Smooth muscle cell of the coronary artery (primary cell): ENCODE measurements around the gene KIF6. TPM values are rescaled to one million over a fixed set of nuclear protein-coding genes. Genes with fewer than 3 reads are reported as not detected.

Source experiments
- total RNA-seq: library from RNA; depleted of rRNA; stranded (reverse); fragments of >200 nt; gene quantifications from 2 replicates; pipeline ENCODE4 v1.2.3, GENCODE V29; 2014; ENCODE audit warnings: low replicate concordance

KIF6 gene
- total RNA-seq: 0.08 and 1.3 TPM in 2 replicates

DNA sequence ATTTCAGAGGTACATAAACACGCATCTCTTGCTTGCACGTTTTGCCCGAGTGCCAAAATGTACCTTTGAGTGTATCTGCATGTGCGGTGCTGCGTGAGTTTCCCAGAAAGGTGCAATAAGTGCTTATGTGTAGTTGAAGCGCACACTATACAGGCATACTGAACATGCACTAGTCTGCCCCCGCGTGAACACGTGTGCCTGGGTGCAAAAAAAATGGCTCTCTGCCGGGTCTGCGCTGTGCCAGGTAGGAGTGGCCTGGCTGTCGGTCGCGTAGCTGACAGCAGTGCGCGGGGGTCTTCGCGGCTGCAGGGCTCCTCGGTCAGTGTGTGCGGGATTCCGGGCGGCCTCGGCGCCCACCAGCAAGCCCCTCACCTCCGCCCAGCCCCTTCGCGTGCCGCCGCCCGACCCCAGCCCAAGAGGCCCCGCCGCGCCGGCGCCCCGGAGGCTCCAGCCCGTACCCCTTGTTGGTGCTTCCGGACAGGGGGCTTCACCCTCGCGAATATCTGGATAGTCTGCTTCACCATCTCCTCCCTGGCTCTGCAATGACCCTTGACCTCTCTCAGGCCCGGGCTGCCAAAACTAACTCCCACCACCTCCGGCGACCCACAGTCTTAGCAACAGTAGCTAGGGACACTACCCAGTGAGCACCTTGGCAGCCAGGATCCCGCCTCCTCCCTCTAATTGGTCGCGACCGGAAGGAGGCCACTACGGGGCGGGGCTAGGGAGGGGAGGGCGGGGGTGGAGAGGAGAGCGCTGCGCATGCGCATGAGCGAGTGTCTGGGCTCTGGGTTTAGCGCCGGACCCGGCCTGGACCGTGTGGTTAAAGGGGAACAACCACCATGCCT lies at the start of gene KIF6:
Gene KIF6 (minus strand): TSS at position 622 of the 845 bp plus-strand sequence. CDS start 98 bp downstream, at position 524.

GRCh38 chr6:39322306-39322850 lies 402.8 kb downstream of the KIF6 start, which contains the start of gene KCNK16:
KCNK16 (minus strand) TSS chr6:39322702; CDS start chr6:39322540, 162 bp downstream.

DNA sequence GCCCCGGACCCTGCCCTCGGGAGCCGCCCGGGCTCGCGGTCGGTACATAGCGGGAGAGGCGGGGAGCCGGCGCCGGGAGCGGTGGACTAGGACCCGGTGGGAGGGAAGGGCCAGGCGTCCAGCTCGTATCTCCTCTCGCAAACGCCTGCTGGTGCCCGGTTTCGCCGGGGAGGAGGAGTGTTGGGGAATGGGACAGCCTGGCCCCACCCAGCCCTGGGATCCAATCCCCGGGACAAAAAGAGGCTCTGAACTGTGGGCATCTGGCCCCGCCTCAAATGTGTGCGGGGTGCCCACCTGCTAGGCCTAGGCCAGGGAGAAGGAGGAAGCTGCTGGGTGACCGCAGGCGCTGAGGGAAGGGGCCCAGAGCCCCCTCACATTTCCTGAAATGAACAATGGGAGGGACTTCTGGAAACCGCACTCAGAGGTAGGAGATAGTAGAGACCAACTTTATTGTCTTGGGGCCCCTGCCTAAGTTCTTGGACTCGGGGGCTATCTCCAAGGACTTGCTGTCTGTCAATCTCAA lies 410.9 kb downstream of the KIF6 start, which contains the start of gene KCNK17:
Gene KCNK17 (minus strand): TSS at position 147 of the 523 bp plus-strand sequence. CDS start 99 bp downstream, at position 48.

Other genes starting within 250 kb of the KIF6 start
- gene DAAM2, start 67.0 kb upstream of the KIF6 start, total RNA-seq: 12.1 and 19.3 TPM in 2 replicates
- gene MOCS1, start 209.1 kb upstream of the KIF6 start, total RNA-seq: 11.3 and 17.4 TPM in 2 replicates